ENCODE results near the gene WNT3. TPM values are rescaled to one million over a fixed set of nuclear protein-coding genes. Genes with fewer than 3 reads are reported as not detected.

The WNT3 gene
- total RNA-seq, 1 donor from 2014 or later, result 3.3 TPM

DNA sequence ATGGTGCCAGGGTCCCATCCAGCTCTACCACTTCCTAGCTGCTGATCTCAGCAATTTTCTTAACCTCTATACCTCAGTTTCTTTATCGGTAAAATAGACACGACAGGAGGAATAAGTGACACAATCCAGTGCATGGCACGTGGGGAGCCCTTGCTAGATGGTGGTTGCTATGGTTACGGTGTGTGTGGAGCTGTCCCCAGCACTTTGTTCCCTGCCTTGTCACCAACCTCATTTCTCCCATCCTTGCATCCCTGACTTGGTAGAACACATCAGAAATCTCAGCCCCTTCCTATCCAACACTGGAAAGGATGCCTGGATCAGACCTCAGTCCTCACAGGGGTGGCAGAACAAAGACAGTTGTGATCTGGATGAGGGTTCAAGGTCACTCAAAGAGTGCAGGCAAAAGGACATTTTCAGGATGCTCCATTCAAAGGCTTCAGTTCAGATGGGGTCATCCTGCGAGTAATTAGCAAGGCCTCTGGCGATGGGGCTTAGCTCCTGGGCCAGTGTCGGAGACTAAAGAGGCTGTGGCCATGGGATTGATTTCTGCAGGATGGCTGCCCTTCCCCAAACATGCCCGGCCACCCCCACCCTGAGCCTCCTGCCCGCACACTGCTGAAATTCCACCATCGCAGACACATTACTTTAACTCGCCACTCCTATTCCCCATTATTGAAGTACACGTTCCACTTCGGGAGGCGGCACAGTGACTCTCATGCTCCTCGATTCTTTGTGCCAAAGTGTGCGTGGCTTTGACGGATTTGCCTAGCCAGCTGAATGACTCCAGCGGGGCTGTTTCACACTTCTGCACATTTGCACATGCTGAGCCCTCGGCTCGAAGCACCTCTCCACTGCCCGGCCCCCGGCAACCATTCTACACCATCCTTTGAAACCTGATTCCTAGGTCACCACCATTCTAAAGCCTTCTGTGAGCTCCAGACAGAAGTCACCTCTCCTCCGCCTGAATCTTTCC lies 40.3 kb downstream of the WNT3 start:
- ATAC-seq, result no peak
- Histone ChIP-seq H3K4me3 (no peak overlapping the region), H3K9me3 (no peaks in the 10 kb centered on the region)

DNA sequence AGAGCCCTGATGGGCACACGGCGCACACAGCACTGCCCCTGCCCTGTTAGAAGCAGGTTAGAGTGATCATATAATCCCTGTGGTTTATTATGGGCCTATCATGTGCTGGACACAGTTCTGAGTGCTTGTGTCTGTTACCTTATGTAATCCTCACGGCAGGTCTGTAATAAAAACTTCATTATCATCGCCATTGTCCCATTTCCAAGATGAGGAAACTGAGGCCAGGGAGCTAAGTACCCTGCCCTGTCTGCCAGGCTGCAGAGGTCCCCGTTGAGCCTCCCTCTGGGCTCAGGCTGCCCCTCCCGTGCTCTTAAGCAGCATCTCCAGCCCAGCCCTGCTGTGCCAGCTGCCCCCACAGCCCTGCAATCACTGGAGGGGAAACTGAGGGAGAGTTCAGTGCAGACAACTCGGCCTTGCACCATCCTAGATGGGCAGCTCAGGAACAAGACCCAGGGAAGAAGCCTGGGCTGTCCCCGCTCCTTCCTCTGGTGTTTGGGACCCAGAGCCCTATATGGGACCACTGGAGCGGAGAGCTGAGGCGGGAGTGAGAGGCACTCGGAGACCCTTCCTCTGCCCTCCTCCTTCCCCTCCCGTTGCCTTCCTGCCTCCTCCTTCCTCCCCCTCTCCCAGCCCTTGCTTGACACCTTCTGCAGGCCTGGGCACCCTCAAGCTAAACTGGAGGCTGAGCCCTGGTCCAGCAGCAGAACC lies 42.0 kb downstream of the WNT3 start:
- intact Hi-C loops (cut with DNase I), result no loop called here
- H3K27ac ChIP-seq, result no peak overlapping the region
- TF ChIP-seq, protein P1, sequence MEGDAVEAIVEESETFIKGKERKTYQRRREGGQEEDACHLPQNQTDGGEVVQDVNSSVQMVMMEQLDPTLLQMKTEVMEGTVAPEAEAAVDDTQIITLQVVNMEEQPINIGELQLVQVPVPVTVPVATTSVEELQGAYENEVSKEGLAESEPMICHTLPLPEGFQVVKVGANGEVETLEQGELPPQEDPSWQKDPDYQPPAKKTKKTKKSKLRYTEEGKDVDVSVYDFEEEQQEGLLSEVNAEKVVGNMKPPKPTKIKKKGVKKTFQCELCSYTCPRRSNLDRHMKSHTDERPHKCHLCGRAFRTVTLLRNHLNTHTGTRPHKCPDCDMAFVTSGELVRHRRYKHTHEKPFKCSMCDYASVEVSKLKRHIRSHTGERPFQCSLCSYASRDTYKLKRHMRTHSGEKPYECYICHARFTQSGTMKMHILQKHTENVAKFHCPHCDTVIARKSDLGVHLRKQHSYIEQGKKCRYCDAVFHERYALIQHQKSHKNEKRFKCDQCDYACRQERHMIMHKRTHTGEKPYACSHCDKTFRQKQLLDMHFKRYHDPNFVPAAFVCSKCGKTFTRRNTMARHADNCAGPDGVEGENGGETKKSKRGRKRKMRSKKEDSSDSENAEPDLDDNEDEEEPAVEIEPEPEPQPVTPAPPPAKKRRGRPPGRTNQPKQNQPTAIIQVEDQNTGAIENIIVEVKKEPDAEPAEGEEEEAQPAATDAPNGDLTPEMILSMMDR (IDR thresholded peaks at IDR 0.05), result no peak
- DNase-seq (no peak), ATAC-seq (no peak)
- no peaks in the 10 kb centered on the region for H3K9me3 ChIP-seq
- H3K4me1 ChIP-seq, result peaks cover 7% of the 10 kb centered on the region
- peaks cover 8% of the 10 kb centered on the region for H3K27me3 ChIP-seq
- H3K36me3 ChIP-seq, result no peaks in the 10 kb centered on the region
- H3K4me3 ChIP-seq, result no peak overlapping the region

More for the DNA sequence above, 40.3 kb downstream of the WNT3 start:
- Histone ChIP-seq H3K36me3 (no peaks in the 10 kb centered on the region), H3K27me3 (peaks cover 8% of the 10 kb centered on the region), H3K27ac (no peak overlapping the region), H3K4me1 (no peaks in the 10 kb centered on the region)
- TF ChIP-seq, protein P1 (IDR thresholded peaks at IDR 0.05), result no peak
- intact Hi-C loops (cut with DNase I), result no loop called here
- peak; percentile 40 for DNase-seq

DNA sequence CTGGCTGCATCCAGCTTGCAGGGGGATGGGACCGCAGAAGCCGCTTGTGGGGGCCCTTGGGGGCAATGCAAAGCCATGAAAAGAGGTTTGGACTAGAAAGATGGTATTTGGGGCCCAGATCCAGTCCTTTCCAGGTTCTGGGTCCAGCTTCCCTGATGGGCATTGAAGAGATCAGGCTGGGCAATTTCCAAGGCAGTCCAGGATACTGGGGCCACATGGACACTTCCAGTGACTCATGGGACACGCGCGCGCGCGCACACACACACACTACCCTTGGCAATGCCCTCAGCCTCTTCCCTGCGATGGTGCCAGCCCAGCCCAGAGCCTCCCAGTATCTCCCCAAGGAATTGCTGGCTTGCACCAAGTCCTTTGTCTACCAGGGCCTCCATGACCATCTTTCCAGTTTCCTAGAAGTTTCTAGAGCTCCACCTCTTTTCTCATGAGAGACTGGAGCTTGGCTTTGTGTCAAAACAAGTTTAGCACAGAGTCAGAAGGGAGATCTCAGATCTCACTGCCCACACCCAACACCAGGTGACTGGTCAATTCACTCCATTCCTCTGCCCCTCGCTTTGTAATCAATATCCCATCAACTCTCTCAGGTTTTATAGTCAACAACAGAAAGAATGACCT lies 44.3 kb downstream of the WNT3 start:
- no peaks in the 10 kb centered on the region for H3K36me3 ChIP-seq
- ATAC-seq, result no peak
- H3K4me3 ChIP-seq, result no peak overlapping the region
- H3K27me3 ChIP-seq, result peaks cover 8% of the 10 kb centered on the region
- no peaks in the 10 kb centered on the region for H3K9me3 ChIP-seq
- DNase-seq, result no peak
- TF ChIP-seq, protein P1 (IDR thresholded peaks at IDR 0.05), result no peak
- intact Hi-C loops (cut with DNase I), result no loop called here
- H3K27ac ChIP-seq, result no peak overlapping the region
- peaks cover 7% of the 10 kb centered on the region for H3K4me1 ChIP-seq

DNA sequence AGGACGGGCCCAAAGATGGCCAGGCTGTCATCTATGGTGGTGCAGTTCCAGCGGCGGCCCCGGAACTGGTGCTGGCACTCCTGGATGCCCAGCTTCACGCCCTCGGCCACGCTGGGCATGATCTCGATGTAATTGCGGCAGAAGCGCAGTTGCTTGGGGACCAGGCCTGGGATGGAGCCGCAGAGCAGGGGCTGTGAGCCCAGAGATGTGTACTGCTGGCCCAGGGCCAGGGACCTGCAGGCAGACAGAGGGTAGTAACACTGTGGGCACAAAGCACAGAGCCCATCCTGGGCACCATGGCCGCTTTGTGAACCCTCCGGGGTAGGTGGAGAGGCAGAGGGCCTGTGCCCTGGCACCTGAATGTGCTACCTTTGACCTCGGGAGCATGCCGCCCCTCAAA lies 44.8 kb downstream of the WNT3 start:
- DNase-seq (no peak), ATAC-seq (no peak)
- Histone ChIP-seq H3K27ac (no peak overlapping the region), H3K27me3 (peaks cover 8% of the 10 kb centered on the region), H3K4me1 (peaks cover 7% of the 10 kb centered on the region), H3K4me3 (no peak overlapping the region), H3K9me3 (no peaks in the 10 kb centered on the region), H3K36me3 (no peaks in the 10 kb centered on the region)
- TF ChIP-seq, protein P1 (IDR thresholded peaks at IDR 0.05), result no peak
- intact Hi-C loops (cut with DNase I), result no loop called here

DNA sequence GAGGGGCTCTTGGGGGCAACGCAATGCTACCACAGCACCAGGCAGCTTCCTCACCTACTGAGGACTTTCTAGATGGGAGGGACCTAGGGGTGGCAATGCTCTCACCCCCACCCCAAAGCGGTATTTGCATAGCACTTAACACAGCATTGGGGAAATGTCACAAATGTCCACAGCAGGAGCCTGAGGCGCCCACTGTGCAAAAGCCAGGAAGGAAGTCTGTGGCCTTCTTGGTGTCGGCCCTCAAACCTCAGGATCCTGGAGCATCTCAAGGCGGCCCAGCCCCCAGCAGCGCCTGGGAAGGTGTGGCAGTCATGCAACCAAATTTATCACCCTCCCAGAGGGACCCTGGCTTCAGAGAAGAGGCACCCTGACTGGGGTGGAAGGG lies 45.3 kb downstream of the WNT3 start:
- DNase-seq (no peak), ATAC-seq (no peak)
- H3K4me1 ChIP-seq, result peaks cover 7% of the 10 kb centered on the region
- no peaks in the 10 kb centered on the region for H3K36me3 ChIP-seq
- peaks cover 8% of the 10 kb centered on the region for H3K27me3 ChIP-seq
- no peaks in the 10 kb centered on the region for H3K9me3 ChIP-seq
- intact Hi-C loops (cut with DNase I), result no loop called here
- TF ChIP-seq, protein P1 (IDR thresholded peaks at IDR 0.05), result no peak
- H3K4me3 ChIP-seq, result no peak overlapping the region
- H3K27ac ChIP-seq, result no peak overlapping the region
